Large intestine (tissue), 3 donors: ENCODE results near the gene ICAM5. TPM values are rescaled to one million over a fixed set of nuclear protein-coding genes. Genes with fewer than 3 reads are reported as not detected.

Source experiments
- DNase-seq, 2 donors: peaks; one replicate each; pipeline versions ENCODE4 v3.0.0 to v3.0.0-alpha.2; 2013
- H3K27ac ChIP-seq: one replicate; pipeline ENCODE4 v1.5.1; 2013; ENCODE audit warnings: low read length
- H3K27me3 ChIP-seq: 2 replicates; pipeline ENCODE4 v1.6.1; 2013; ENCODE audit warnings: low read length; ENCODE audit not compliant: control insufficient read depth, insufficient read depth
- H3K36me3 ChIP-seq: 2 replicates; pipeline ENCODE4 v1.6.1; 2013; ENCODE audit warnings: low read length; ENCODE audit not compliant: control insufficient read depth, insufficient read depth
- H3K4me1 ChIP-seq: one replicate; pipeline ENCODE4 v1.6.1; 2013; ENCODE audit warnings: low read length; ENCODE audit not compliant: control insufficient read depth, insufficient read depth
- H3K4me3 ChIP-seq: one replicate; pipeline ENCODE4 v1.5.1; 2013; ENCODE audit warnings: low read length
- H3K9me3 ChIP-seq: one replicate; pipeline ENCODE4 v1.6.1; 2013; ENCODE audit warnings: mild to moderate bottlenecking, low read depth, low read length, moderate library complexity; ENCODE audit not compliant: control insufficient read depth
- WGBS: methylation state at CpG from one replicate; pipeline ENCODE4 v1.1.5; 2013; ENCODE audit warnings: low lambda C conversion rate; ENCODE audit not compliant: insufficient coverage; 5-methylcytosine and 5-hydroxymethylcytosine counted together
- polyA plus RNA-seq: library from polyadenylated mRNA; unstranded; fragments of 120-200 nt; gene quantifications from one replicate; pipeline ENCODE4 v1.2.1, GENCODE V29; 2013

ICAM5 gene
- polyA plus RNA-seq, 1 donor = 0.87 TPM

DNA sequence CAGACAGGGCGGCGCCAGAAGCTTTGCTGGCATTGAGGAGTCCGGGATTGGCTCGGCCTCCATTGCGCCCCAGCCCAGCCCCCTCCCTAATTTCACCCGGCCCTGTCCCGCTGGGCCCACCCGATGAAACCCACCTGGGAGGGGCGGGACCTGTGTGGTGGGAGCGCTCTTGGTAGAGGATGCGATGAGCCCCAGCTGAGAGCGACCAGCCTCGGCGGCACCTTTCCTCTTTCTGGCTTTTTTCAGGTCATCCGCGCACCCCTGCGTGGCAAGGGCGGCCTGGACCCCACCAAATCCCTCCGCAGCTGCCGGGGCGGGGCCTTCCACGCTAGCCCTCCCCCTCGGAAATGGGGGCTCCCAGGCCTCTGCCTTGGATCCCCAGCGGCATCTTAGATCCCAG, 19.7 kb downstream of the ICAM5 start, which contains the start of gene ZGLP1:
ZGLP1 (minus strand) TSS at position 393 of the 400 bp plus-strand sequence.
- Histone ChIP-seq H3K4me1 (no peaks in the 10 kb centered on the region), H3K27me3 (no peaks in the 10 kb centered on the region), H3K27ac (no peak within 1 kb of the TSS), H3K4me3 (no peak within 1 kb of the TSS), H3K36me3 (peaks cover 18% of the 10 kb centered on the region), H3K9me3 (no peaks in the 10 kb centered on the region)
- no CpG with 5 or more reads among the region's 24 CpGs for WGBS
- DNase-seq = no peak

DNA sequence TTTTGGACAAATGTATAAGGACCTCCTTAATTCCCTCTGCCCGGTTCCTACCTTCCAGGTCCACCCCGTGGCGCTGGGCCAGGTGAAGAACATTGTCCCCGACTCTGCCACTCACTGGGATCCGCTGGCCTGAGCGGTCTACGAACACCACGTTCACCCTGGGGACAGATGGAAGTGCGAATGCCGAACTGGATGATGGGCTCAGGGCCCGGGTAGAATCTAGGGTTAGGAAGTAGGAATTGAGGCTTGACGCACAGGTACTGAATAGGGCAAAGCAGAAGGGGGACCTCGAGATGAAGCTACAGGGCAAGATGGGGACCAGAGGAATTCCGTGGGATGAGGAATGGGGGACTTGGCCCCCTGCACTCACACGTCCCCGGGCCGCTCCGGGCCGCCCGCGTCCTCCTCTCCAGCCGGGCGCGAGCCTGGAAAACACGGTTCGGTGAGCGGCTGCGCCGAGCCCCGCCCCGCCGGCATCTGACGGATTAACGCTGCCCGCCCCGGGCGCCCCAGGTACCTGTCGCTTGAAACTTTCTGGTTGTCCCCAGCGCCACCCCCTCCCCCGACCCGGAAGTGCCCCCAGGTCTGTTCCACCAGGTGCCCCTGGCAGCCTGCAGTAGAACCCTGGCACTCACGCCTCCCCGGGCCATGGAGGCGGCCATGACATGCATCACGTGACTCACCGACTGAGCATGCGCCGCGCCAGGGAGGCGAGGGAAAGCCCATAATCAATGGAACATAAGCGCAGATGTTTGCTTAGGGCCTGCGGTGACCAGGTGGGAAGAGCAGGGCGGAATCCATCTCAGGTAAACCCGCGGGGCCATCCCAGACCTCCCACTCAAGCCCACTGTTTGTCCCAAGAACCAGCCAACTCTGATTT, 25.8 kb downstream of the ICAM5 start, which contains the start of gene FDX2:
FDX2 (minus strand) TSS at position 681 of the 880 bp plus-strand sequence; CDS start at position 662, 19 bp downstream.
- Histone ChIP-seq H3K4me3 (peak within 1 kb of the TSS; percentile 66), H3K27me3 (no peaks in the 10 kb centered on the region), H3K36me3 (peaks cover 43% of the 10 kb centered on the region), H3K4me1 (peaks cover 12% of the 10 kb centered on the region), H3K9me3 (peaks cover under 1% of the 10 kb centered on the region), H3K27ac (no peak within 1 kb of the TSS)
- peak; percentile 84 to 85 for DNase-seq
- WGBS = 0% methylated on average over 1 of the region's 55 CpGs

DNA sequence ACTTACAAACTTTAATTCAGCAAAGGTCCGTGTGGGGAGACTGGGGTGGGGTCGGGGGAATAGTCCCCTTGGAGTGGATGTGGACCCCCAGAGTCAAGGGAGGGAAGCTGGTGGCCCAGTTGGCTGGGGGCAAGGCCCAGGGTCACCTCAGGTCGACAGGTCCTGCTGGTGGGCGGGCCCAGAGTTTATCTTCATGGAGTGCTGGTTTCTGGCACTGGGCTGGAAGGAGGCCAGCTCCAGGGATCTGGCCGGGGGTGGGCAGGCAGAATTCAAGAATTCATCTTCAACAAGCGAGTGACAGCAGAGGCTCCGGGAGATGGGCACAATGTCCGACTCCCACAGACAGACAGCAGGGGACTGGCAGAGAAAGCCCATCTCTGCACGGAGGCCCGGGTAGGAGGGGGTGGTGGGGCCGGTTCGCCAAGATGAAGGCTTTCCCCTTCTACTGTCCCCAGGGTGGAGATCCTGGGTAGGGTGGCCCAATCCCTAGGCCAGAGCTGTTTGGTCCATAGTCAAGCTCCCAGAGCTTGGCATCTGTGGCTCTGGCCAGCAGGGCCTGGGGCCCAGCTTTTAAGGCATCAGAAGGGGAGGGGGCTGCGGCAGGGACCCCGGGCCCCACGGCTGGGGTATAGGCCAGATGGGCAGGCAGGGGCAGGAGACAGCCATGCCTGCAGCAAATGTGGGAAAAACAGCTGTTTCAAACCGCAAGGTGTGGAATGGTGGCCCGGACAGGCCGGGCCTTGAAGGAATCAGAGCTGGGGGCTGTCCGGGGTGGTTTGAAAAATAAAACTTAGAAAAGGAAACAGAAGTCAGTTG, 26.7 kb downstream of the ICAM5 start:
- Histone ChIP-seq H3K27me3 (no peaks in the 10 kb centered on the region), H3K36me3 (peaks cover 52% of the 10 kb centered on the region), H3K4me3 (no peak overlapping the region), H3K27ac (no peak overlapping the region), H3K4me1 (peaks cover 18% of the 10 kb centered on the region), H3K9me3 (peaks cover 5% of the 10 kb centered on the region)
- WGBS = 96% methylated on average over 4 of the region's 19 CpGs
- DNase-seq = no peak

DNA sequence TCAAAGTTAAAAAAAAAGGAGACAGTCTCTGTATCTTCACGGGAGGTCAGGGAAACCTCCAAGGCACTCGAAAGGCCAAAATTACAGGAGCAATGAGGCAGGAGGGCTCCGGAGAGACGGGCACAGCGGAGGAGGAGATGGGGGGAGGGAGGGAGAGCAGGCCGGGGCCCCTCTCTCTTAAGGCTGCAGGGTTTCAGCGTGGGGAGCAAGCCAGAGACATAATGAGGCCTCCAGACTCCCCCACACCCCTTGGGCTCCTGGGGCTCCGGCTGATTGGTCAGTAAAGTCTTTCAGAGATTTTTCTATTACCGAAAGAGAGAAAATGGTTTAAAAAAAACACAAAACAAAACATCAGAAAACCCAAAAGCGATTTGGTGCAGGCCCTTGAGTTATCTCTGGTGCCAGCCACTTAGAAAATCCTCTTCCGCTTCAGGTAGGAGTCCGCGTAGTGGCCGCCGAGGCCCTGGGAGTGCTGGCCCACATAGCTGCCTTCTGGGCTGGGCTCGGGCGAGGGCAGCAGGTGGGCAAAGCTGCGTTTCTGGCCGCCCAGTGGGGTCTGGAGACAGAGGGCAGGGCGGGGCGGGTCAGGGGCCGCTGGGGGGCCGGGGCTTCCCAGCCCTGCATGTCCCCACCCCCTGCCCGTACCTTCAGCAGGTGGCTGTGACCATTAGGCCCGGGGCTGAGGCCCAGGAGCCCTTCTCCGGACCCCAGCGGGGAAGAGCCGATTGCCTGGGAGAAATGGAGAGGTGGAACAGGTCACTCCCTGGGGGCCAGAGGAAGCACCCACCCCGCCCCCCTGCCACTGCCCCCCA, 27.5 kb downstream of the ICAM5 start:
- Histone ChIP-seq H3K27ac (no peak overlapping the region), H3K36me3 (peaks cover 60% of the 10 kb centered on the region), H3K9me3 (peaks cover 5% of the 10 kb centered on the region), H3K4me3 (no peak overlapping the region), H3K4me1 (peaks cover 24% of the 10 kb centered on the region), H3K27me3 (no peaks in the 10 kb centered on the region)
- WGBS = 86% methylated on average over 3 of the region's 29 CpGs
- no peak for DNase-seq

DNA sequence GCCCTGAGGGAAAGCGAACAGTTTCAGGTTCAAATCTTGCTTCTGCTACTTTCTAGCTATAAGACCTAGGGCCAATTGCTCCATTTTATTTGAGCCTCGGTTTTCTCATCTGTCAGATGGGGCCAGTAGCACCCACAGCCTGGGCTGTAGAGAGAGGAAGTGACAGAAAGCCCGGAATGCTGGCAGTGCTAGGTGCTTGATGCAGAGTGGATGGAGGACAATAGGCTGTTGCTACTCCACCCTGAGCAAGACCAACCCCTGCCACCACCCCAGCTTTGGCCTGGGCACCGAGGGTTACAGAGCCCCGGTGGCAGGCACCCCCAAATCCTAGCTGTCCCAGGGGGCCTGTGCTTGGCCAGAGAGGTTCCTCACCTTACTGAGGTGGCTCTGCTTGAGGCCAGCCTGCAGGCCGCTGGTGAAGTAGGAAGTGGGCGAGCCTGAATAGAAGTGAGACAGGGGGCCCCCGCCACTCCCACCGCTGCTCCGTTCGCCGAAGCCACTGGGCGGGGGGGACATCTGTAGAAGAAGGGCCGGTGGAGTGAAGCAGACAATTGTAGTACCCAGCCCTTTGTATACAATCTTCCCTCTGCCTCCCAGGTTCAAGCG, 28.2 kb downstream of the ICAM5 start:
- Histone ChIP-seq H3K27me3 (no peaks in the 10 kb centered on the region), H3K4me3 (no peak overlapping the region), H3K36me3 (peaks cover 67% of the 10 kb centered on the region), H3K4me1 (peaks cover 29% of the 10 kb centered on the region), H3K27ac (no peak overlapping the region), H3K9me3 (peaks cover 5% of the 10 kb centered on the region)
- WGBS = no CpG with 5 or more reads among the region's 15 CpGs
- no peak for DNase-seq

DNA sequence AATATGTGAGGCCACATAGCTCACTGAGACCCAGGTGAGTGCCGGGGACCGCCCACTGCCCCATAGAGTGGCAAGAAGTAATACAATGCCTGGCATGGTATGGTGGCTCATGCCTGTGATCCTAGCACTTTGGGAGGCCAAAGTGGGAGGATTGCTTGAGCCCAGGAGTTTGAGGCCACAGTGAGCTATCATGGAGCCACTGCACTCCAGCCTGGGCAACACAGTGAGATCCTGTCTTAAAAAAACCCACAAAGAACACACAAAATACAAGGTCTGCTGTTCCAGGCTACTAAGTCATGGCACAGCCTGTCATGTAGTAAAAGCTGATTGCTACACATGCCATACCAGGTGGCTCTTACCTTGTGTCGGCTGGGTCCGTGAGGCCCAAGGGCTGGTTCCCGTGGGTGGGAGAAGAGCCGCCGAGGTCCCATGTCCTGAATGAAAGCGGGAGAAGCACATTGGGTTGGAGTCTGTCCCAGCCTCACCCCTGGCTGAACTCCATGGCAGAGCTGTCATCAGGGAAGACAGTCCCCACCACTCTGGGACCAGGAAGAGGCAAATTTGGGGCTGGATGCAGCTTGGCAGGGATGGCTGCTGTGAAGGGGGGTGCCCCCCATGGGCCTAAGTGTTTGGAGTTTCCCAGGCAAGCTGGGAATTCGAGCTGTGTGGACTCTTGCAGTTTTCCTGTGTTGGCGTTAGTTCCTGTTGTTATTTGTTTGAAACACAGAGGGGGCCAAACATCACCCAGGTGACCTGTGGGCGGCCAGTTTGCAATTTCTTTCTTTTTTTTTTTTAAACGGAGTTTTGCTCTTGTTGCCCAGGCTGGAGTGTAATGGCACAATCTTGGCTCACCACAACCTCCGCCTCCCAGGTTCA, 29.3 kb downstream of the ICAM5 start:
- peaks cover 5% of the 10 kb centered on the region for H3K9me3 ChIP-seq
- no peak overlapping the region for H3K4me3 ChIP-seq
- no peaks in the 10 kb centered on the region for H3K27me3 ChIP-seq
- H3K27ac ChIP-seq = no peak overlapping the region
- no peak for DNase-seq
- no CpG with 5 or more reads among the region's 13 CpGs for WGBS
- H3K36me3 ChIP-seq = peaks cover 77% of the 10 kb centered on the region
- peaks cover 32% of the 10 kb centered on the region for H3K4me1 ChIP-seq

DNA sequence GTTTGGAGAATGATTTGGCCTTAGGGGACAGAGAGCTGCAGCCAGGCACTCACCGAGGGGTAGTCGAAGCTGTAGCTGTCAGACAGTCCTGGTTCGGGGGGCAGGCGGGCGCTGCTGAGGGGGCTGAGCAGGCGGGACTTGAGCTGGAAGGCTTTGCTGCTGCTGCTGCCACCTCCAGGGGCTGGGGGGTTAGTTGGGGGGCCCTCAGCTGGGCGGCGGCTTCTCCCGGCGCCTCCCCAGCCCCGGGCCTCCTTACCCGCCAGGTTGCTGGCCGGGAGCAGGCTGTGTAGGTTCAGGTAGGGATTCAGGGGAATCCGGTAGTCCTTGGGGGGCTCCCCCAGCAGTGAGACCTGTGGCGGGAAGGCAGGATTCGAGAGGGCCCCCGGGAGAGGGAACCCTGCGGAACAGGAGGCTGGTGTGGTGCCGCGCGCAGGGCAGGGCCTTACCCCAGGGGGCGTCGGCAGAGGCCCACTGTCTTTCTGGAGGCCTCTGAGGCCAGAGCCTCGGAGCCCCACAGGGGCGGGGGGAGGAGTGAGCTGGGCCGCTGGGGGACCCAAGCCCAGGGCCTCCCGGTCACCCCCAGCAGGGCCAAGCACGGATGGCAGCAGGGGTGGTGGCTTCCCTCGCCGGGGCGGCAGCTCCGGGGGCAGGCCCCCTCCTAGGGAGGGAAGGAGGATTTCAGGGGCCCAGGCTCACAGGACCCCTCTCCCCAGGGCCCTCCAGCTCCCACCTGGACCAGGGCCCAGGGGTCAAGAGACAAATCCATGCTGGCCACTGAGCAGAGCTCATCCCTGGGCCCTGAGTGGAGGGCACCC, 31.1 kb downstream of the ICAM5 start:
- Histone ChIP-seq H3K4me3 (no peak overlapping the region), H3K27me3 (no peaks in the 10 kb centered on the region), H3K27ac (peak overlapping the region; percentile 77), H3K36me3 (peaks cover 90% of the 10 kb centered on the region), H3K4me1 (peaks cover 26% of the 10 kb centered on the region), H3K9me3 (peaks cover 5% of the 10 kb centered on the region)
- no peak for DNase-seq
- WGBS = no CpG with 5 or more reads among the region's 32 CpGs

DNA sequence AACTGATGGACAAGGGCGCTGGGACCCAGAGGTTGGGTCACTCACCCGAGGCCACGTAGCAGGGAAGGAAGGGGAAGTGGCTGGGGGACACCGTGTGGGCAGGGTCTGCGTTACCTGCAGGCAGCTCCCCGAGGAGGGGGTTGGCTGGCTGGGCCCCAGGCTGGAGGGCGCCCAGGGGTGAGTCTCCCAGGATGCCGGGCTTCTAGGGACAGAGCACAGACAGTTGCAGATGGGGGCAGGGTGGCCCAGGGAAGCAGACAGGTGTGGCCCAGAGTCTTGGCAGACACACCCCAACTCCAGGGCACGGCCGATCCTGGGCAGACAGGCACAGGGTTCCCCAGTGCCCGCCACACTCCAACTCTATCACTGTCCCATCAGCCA, 31.7 kb downstream of the ICAM5 start:
- Histone ChIP-seq H3K4me3 (no peak overlapping the region), H3K27ac (peak overlapping the region; percentile 77), H3K36me3 (peaks cover 91% of the 10 kb centered on the region), H3K27me3 (no peaks in the 10 kb centered on the region), H3K9me3 (peaks cover 5% of the 10 kb centered on the region), H3K4me1 (peaks cover 20% of the 10 kb centered on the region)
- WGBS = no CpG with 5 or more reads among the region's 11 CpGs
- DNase-seq = peak in 1 of 2 donors; percentile 58
